Ovary (tissue), 1 donor: ENCODE measurements around the gene C1orf141.

ENCODE experiments used
- EP300 ChIP-seq: sonication (generic); formaldehyde crosslinking; IDR thresholded peaks from one replicate; pipeline ENCODE4 v1.6.1; 2017; ENCODE audit warnings: antibody characterized with exemption
- POLR2A ChIP-seq: fragments of 450-650 bp; IDR thresholded peaks from one replicate; pipeline ENCODE4 v1.6.1; 2017; ENCODE audit warnings: antibody characterized with exemption, mild to moderate bottlenecking, moderate library complexity

DNA sequence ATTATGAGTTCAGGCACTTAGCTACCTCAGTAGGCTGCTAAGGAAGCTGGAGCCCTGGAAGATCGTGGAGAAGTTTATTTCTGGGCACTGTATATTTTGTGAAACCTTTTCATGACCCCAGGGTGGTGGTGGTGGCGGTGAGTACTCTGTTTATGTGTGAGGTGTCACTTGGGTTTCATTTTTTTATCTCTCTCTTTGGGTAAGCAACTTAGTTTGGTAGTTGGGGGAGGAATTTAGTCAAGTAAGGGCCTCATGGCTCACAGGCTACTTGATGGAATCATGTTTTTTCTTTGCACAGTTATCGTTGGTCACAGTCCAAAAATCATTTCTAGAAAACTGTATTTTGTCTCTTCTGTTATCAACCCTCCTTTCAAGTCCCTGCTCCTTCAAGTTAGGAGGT lies 33.9 kb downstream of the C1orf141 start:
- TF ChIP-seq POLR2A: no peak
- no peak for TF ChIP-seq EP300
